GM18508 (cell line): Measurements from ENCODE around the gene RTN4RL2.

Experiments used
- ATAC-seq: cut with Tn5 transposase; IDR thresholded peaks from one replicate; pipeline ENCODE4 v1.9.1; 2021; ENCODE audit warnings: moderate number of reproducible peaks; ENCODE audit not compliant: insufficient read depth, unreplicated experiment

Gene RTN4RL2

DNA sequence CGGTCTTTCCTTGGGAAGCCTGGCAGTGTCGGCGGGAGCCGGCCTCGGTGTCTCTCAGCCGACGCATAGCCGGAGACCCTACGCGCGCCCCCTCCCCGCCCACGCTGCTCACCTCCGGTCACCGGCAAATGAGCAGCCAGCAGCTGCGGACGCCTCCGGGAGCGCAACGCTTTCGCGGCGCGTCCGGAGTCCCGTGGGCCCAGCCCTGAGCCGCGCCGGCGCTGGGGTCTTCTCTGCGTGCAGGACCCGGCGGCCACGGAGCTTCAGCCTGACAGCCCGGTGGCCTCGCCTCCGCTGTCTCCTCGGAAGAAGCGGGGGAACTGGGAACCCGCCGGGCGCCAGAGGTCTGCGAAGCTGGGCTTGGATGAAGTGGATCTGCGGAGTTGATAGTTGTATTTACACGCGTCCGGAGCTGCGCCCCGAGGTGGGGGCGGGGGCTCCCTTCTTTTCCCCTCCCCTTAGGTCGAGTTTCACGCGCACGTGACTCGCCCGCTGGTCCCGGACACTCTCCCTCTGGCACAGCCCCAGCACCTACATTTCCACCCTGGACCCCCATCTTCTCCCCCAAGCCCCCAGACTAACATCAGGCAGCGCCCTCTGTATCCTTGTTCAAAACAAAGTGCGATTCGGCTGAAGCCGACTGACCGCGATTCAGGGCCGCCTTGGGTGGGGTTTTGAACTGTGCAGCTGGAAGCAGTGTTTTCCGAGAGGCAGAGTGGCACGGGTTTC lies 55.2 kb downstream of the RTN4RL2 start, which contains the start of gene SLC43A1:
Gene SLC43A1, minus strand, starts transcription at position 371 of the 729 bp plus-strand sequence. CDS start 1,591 bp downstream, outside the sequence.
- no peak for ATAC-seq

DNA sequence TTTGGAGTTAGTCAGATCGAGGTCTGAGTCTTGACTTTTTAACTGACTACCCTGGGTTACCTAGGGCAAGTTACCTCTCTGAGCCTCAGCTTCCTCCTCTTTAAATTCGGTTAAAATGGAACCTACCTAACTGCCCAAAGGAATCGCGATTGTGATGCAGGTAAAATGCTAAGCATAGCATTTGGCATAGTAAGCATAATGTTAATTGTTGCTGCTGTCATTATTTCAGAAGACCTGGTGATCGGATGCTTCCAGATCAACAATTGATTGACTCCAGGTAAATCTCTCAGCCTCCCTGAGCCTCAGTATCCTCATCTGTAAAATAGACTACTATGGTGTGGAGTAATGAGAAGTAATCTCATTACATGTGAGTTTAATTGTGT lies 55.7 kb downstream of the RTN4RL2 start:
- ATAC-seq: no peak

DNA sequence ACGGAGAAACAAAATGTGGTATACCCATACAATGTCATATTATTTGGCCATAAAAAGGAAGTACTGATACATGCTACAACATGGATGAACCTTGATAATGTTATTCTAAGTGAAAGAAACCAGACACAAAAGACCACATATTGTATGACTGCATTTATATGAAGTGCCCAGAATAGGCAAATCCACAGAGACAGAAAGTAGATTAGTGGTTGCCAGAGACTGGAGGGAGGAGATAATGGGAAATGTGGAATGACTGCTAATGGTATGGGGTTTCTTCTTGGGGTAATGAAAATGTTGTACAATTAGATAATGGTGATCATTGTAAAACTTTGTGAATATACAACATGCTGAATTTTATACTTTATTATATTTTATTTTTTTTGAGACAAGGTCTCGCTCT lies 60.8 kb downstream of the RTN4RL2 start:
- ATAC-seq: no peak

DNA sequence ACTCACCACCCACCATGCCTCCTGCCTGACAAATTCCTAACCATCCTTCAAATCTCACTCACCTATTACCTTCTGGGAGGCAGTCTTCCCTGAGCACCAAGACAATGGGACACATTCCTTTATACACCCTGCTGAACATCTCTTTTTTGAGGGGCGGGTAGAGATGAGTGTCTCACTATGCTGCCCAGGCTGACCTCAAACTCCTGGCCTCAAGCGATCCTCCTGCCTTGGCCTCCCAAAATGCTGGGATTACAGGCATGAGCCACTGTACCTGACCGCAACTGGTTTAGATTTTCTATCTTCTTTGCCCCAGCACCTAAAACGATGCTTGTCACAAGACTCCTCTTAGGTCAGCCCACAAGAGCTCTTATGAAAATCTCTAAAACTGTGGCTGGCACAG lies 63.1 kb downstream of the RTN4RL2 start:
- no peak for ATAC-seq
